ENCODE results near the gene XG. TPM values are rescaled to one million over a fixed set of nuclear protein-coding genes. Genes with fewer than 3 reads are reported as not detected.
A peak's percentile ranks its signal among the peaks of the same experiment; 100 is the strongest.

Gene XG
- total and polyA plus RNA-seq, 2 donors (not counting 1 experiment from before 2014, with no cell fraction given) = 3.6 to 4.1 TPM

GRCh38 chrX:2863646-2864045, 111.8 kb downstream of the XG start:
- Histone ChIP-seq H4K20me1 (ENCODE audit: control insufficient read depth, extremely low read depth, insufficient read depth, low read length) (no peaks in the 10 kb centered on the region), H3K4me3 (replicated peaks in 1 of 4; ENCODE audit: control extremely low read depth in 1 of 4, insufficient read depth in 1 of 4, low read depth in 3 of 4, low read length in 4 of 4) (no peak overlapping the region), H3K4me1 (ENCODE audit: control insufficient read depth, extremely low read depth, insufficient read depth, low read length) (no peaks in the 10 kb centered on the region), H3K27me3 (ENCODE audit: control insufficient read depth, insufficient read depth, low read length) (no peaks in the 10 kb centered on the region), H2AFZ (ENCODE audit: low read length) (no peak overlapping the region), H3K9ac (ENCODE audit: insufficient read depth, low read length) (no peak overlapping the region), H3K79me2 (ENCODE audit: control insufficient read depth, insufficient read depth, low read length) (no peaks in the 10 kb centered on the region), H3K4me2 (ENCODE audit: extremely low read depth, insufficient read depth, low read length) (no peak overlapping the region), H3K9me3 (ENCODE audit: control insufficient read depth, insufficient read depth, low read depth, low read length) (no peaks in the 10 kb centered on the region), H3K36me3 (ENCODE audit: control insufficient read depth, insufficient read depth, low read length) (no peaks in the 10 kb centered on the region), H3K27ac (ENCODE audit: insufficient read depth, low read length) (no peak overlapping the region)
- TF ChIP-seq EZH2 (IDR thresholded peaks at IDR 0.05; ENCODE audit: low read length, missing control alignments) = no peak
- TF ChIP-seq CTCF (conservative IDR thresholded peaks at IDR 0.05 in 1 of 2, IDR thresholded peaks at IDR 0.05 in 1 of 2; ENCODE audit: low read depth in 1 of 2, low read length in 2 of 2) = no peak
- DNase-seq (ENCODE audit: low read depth in 2 of 2) = peak in 1 of 2 donors; percentile 50

Other genes starting within 250 kb of the XG start
- 177 TPM in 2 replicates for gene CD99, start 60.7 kb upstream of the XG start, total RNA-seq
- 477 and 551 TPM in 2 replicates for gene CD99, start 60.7 kb upstream of the XG start, polyA plus RNA-seq
- gene GYG2, start 76.9 kb downstream of the XG start, total RNA-seq = 5.4 and 10.6 TPM in 2 replicates
- 8.9 and 10.7 TPM in 2 replicates for gene GYG2, start 76.9 kb downstream of the XG start, polyA plus RNA-seq
- gene ARSD, start 177.3 kb downstream of the XG start, total RNA-seq = 14.1 and 30.7 TPM in 2 replicates
- 7.5 and 9.1 TPM in 2 replicates for gene ARSD, start 177.3 kb downstream of the XG start, polyA plus RNA-seq

Measured in fibroblast of lung (primary cell).